SU-DHL-6 (cell line): ENCODE measurements around the gene RRP15.

Experiments
- CTCF ChIP-seq: fragments of 200-600 bp; sonication (generic); IDR thresholded peaks from one replicate; pipeline ENCODE4 v1.5.1; 2017; ENCODE audit warnings: antibody characterized with exemption, mild to moderate bottlenecking, low read length, moderate library complexity; ENCODE audit not compliant: insufficient read depth, poor library complexity, severe bottlenecking
- EZH2phosphoT487 ChIP-seq: fragments of 200-600 bp; sonication (generic), shearing (Covaris generic); conservative IDR thresholded peaks from 2 replicates; pipeline ENCODE4 v1.6.1; 2018; ENCODE audit warnings: mild to moderate bottlenecking, antibody characterized with exemption, low read length, moderate library complexity, mixed read lengths

GRCh38 chr1:218383681-218384080 is 98.6 kb downstream of the RRP15 start:
- no peak for TF ChIP-seq CTCF
- TF ChIP-seq EZH2phosphoT487: no peak
